Superior temporal gyrus (tissue), 1 donor: ENCODE data around the gene HELZ2.
"Not testable (repeated sequence)": the region's sequence is repeated elsewhere in the genome, so short reads cannot be mapped to it uniquely, and the experiment has no call there.

Experiments
- DNase-seq: peaks from one replicate; pipeline ENCODE4 v3.0.0-alpha.2; 2016; ENCODE audit errors: extremely low spot score

HELZ2 gene

GRCh38 chr20:63580796-63581461, 6.9 kb upstream of the HELZ2 start:
- DNase-seq, result no peak

GRCh38 chr20:63579017-63579694, 5.1 kb upstream of the HELZ2 start:
- DNase-seq, result no peak

- DNase-seq, result no peak
Measured at GRCh38 chr20:63578224-63579016, 4.4 kb upstream of the HELZ2 start.

GRCh38 chr20:63577317-63577894, 3.4 kb upstream of the HELZ2 start:
- no peak for DNase-seq

GRCh38 chr20:63576311-63576710, 2.3 kb upstream of the HELZ2 start:
- DNase-seq, result no peak

- no peak for DNase-seq
Measured at GRCh38 chr20:63574829-63575743, 1.0 kb upstream of the HELZ2 start.

- no peak for DNase-seq
Measured at GRCh38 chr20:63573647-63574131, 350 bp downstream of the HELZ2 start.

- DNase-seq, result no peak
Measured at GRCh38 chr20:63572788-63573646, 1.0 kb downstream of the HELZ2 start.

GRCh38 chr20:63572071-63572787, 1.8 kb downstream of the HELZ2 start:
- DNase-seq, result no peak

- not testable (repeated sequence) for DNase-seq
Measured at GRCh38 chr20:63571087-63571478, 3.0 kb downstream of the HELZ2 start.

- DNase-seq, result no peak
Measured at GRCh38 chr20:63570281-63571086, 3.6 kb downstream of the HELZ2 start.

- no peak for DNase-seq
Measured at GRCh38 chr20:63568986-63569949, 4.8 kb downstream of the HELZ2 start.

GRCh38 chr20:63568170-63568981, 5.7 kb downstream of the HELZ2 start:
- DNase-seq, result no peak

- peak; percentile 11 for DNase-seq
Measured at GRCh38 chr20:63567386-63568169, 6.5 kb downstream of the HELZ2 start.

- DNase-seq, result no peak
Measured at GRCh38 chr20:63567136-63567385, 7.0 kb downstream of the HELZ2 start.
